Osteoblast (primary cell): Measurements from ENCODE around the gene NAA35. TPM values are rescaled to one million over a fixed set of nuclear protein-coding genes. Genes with fewer than 3 reads are reported as not detected.

Experiments used
- DNase-seq: peaks from one replicate; pipeline ENCODE4 v3.0.0; 2011; ENCODE audit warnings: low spot score, mixed read lengths; ENCODE audit not compliant: insufficient read length; ENCODE audit errors: missing footprints
- H2AFZ ChIP-seq: 2 replicates; pipeline ENCODE4 v1.6.0; 2011; ENCODE audit warnings: mild to moderate bottlenecking, low read length
- H3K27ac ChIP-seq: 2 replicates; pipeline ENCODE4 v1.5.1; 2011; ENCODE audit warnings: mild to moderate bottlenecking, low read depth, low read length, moderate library complexity
- H3K27me3 ChIP-seq: 2 replicates; pipeline ENCODE4 v1.6.0; 2012; ENCODE audit warnings: mild to moderate bottlenecking, control low read depth, inconsistent platforms, low read length, moderate library complexity; ENCODE audit not compliant: insufficient read depth
- H3K36me3 ChIP-seq: 2 replicates; pipeline ENCODE4 v1.5.1; 2011; ENCODE audit warnings: mild to moderate bottlenecking, low read length, control low read depth, moderate library complexity; ENCODE audit not compliant: insufficient read depth
- H3K4me1 ChIP-seq: 2 replicates; pipeline ENCODE4 v1.5.1; 2011; ENCODE audit warnings: mild to moderate bottlenecking, low read length, control low read depth, moderate library complexity; ENCODE audit not compliant: insufficient read depth
- H3K4me2 ChIP-seq: 2 replicates; pipeline ENCODE4 v1.6.0; 2011; ENCODE audit warnings: mild to moderate bottlenecking, low read length; ENCODE audit not compliant: insufficient read depth
- H3K4me3 ChIP-seq: fragments of 200-600 bp; sonication (generic); 3 replicates; pipeline ENCODE4 v1.5.1; 2012; ENCODE audit warnings: mild to moderate bottlenecking, low read length, inconsistent platforms; ENCODE audit not compliant: insufficient read depth
- H3K79me2 ChIP-seq: 2 replicates; pipeline ENCODE4 v1.6.0; 2012; ENCODE audit warnings: mild to moderate bottlenecking, low read length, control low read depth, inconsistent platforms; ENCODE audit not compliant: insufficient read depth
- H3K9me3 ChIP-seq: 2 replicates; pipeline ENCODE4 v1.5.1; 2011; ENCODE audit warnings: low read depth, low read length, control low read depth
- H4K20me1 ChIP-seq: 2 replicates; pipeline ENCODE4 v1.6.0; 2012; ENCODE audit warnings: mild to moderate bottlenecking, low read length, control low read depth; ENCODE audit not compliant: insufficient read depth
- total RNA-seq: library from RNA; depleted of rRNA; stranded (reverse); fragments of >200 nt; gene quantifications from 2 replicates; pipeline ENCODE4 v1.2.3, GENCODE V29; 2012
- TF ChIP-seq, protein P1 (sequence below): IDR thresholded peaks from 2 replicates; pipeline ENCODE4 v1.5.1; 2011; ENCODE audit warnings: mild to moderate bottlenecking, low read depth, low read length, moderate library complexity; ENCODE audit errors: extremely low read depth

NAA35 gene
- total RNA-seq, 1 donor = 23.5 TPM

DNA sequence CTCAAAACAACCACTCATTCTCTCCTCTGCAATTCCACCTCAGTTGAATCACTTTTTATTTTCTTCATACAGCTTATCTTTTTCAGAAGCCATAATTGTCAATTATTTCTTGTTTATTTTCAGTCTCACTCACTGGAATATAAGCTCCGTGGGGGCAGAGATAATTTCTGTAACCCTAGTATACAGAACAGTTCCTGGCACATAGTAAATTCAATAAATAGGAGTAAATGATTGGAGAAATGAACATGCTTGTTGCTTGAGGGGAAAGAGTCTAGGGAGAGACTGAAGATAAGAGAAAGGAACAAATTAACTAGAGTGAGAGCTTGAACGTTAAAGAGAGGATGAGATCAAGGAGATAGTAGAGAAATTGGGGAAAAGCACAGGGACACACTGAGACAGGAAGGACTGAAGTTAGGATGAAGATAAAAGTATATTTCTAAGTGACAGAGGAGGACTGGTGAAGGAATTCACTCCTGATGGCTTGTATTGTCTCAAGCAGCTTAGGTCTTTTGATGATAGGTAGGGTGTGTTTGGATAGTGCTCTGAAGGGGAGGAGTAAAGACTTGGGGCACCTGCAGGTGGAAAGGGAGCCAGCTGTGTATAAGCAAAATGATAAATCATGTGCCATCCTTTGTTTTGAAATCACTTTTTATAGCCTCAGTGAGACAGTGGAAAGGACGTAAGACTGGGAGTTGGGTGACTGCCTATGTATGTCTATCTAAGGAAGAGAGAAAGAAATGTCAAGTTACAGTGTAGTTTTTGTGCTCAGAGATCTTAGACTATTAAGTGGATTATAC lies 2.2 kb downstream of the NAA35 start:
- peaks cover 22% of the 10 kb centered on the region for H3K36me3 ChIP-seq
- no peaks in the 10 kb centered on the region for H4K20me1 ChIP-seq
- no peaks in the 10 kb centered on the region for H3K27me3 ChIP-seq
- H3K4me2 ChIP-seq = peak overlapping the region; percentile 97
- H3K4me3 ChIP-seq = no peak overlapping the region
- no peaks in the 10 kb centered on the region for H3K9me3 ChIP-seq
- peaks cover 15% of the 10 kb centered on the region for H3K4me1 ChIP-seq
- TF ChIP-seq, protein P1, sequence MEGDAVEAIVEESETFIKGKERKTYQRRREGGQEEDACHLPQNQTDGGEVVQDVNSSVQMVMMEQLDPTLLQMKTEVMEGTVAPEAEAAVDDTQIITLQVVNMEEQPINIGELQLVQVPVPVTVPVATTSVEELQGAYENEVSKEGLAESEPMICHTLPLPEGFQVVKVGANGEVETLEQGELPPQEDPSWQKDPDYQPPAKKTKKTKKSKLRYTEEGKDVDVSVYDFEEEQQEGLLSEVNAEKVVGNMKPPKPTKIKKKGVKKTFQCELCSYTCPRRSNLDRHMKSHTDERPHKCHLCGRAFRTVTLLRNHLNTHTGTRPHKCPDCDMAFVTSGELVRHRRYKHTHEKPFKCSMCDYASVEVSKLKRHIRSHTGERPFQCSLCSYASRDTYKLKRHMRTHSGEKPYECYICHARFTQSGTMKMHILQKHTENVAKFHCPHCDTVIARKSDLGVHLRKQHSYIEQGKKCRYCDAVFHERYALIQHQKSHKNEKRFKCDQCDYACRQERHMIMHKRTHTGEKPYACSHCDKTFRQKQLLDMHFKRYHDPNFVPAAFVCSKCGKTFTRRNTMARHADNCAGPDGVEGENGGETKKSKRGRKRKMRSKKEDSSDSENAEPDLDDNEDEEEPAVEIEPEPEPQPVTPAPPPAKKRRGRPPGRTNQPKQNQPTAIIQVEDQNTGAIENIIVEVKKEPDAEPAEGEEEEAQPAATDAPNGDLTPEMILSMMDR = no peak
- H2AFZ ChIP-seq = no peak overlapping the region
- H3K27ac ChIP-seq = no peak overlapping the region
- H3K79me2 ChIP-seq = peaks cover 70% of the 10 kb centered on the region
- no peak for DNase-seq

DNA sequence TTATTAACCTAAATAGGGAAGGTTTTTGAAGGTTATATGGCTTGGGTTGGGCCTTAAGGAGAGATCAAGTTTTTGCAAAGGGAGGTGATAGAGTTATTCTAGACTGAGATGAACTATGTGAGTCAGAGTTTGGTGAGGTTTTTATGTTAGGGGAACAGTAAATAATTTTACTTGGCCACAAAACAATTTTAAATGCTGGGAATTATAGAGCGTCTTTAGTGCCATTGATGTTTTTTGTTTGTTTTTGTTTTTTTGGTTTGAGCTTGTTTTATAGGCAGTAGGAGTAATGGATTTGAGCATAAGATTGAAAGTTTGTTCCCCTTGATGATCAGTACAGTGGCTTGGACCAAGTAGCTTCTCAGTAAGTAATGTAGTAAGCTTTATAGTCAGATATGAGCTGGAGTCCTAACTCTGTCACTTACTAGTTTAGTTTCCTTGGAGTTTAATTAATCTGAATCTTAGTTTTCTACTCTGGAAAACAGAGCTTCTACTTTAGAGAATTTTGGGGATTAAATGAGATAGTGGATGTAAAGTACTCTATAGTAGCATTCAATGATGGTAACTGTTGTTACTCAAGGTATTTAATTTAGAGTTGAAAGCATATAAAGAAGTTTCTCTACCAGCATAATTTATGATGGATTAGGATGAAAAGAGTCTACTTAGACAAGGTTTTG lies 2.9 kb downstream of the NAA35 start:
- peaks cover 22% of the 10 kb centered on the region for H3K36me3 ChIP-seq
- no peak overlapping the region for H3K27ac ChIP-seq
- H3K9me3 ChIP-seq = no peaks in the 10 kb centered on the region
- H3K27me3 ChIP-seq = no peaks in the 10 kb centered on the region
- H3K4me3 ChIP-seq = no peak overlapping the region
- peak overlapping the region; percentile 19 for H3K4me2 ChIP-seq
- peaks cover 78% of the 10 kb centered on the region for H3K79me2 ChIP-seq
- TF ChIP-seq, protein P1 = no peak
- peaks cover 1% of the 10 kb centered on the region for H4K20me1 ChIP-seq
- no peak overlapping the region for H2AFZ ChIP-seq
- peaks cover 15% of the 10 kb centered on the region for H3K4me1 ChIP-seq
- no peak for DNase-seq

DNA sequence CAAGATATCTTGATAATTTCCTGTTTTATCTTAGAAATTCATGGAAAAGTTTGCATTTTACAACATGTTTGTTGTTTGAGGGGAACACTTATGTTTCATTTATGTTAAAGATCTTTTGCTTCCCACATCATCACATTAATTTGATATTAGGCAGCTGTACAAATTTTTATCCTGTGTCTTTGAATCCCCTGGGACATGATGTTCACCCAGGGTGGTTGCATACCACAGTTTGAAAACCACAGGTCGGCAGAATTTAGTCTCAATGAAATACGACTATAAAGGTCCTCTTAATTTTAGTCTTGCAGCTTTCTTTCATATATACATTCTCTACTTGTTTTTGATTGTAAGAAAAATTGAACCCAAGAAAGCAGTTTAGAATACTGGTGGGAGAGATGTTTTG lies 3.7 kb downstream of the NAA35 start:
- TF ChIP-seq, protein P1 = no peak
- Histone ChIP-seq H3K4me3 (no peak overlapping the region), H4K20me1 (peaks cover 3% of the 10 kb centered on the region), H3K27me3 (no peaks in the 10 kb centered on the region), H3K79me2 (peaks cover 83% of the 10 kb centered on the region), H3K9me3 (no peaks in the 10 kb centered on the region), H3K4me1 (peaks cover 15% of the 10 kb centered on the region), H3K4me2 (no peak overlapping the region), H3K27ac (no peak overlapping the region), H2AFZ (no peak overlapping the region), H3K36me3 (peaks cover 22% of the 10 kb centered on the region)
- no peak for DNase-seq
